ENCODE results near the gene ATAD3A. TPM values are rescaled to one million over a fixed set of nuclear protein-coding genes. Genes with fewer than 3 reads are reported as not detected.

ATAD3A gene
- total and polyA plus RNA-seq, 9 of the 15 experiments (the other 6 are each of a cell fraction or from before 2014, with no cell fraction given) = 0.10 to 173 (median 36.7) TPM

GRCh38 chr1:1511533-1512285, at the start of gene ATAD3A (continued):
- TF ChIP-seq POLR2B (IDR thresholded peaks at IDR 0.05; ENCODE audit: low read depth, partially characterized antibody) = peak; percentile 86
- TF ChIP-seq ZNF707 (CRISPR knock-in tag; conservative IDR thresholded peaks at IDR 0.05) = no peak
- no peak for TF ChIP-seq BCLAF1 (IDR thresholded peaks at IDR 0.05; ENCODE audit: borderline replicate concordance in 1 of 2, control insufficient read depth in 1 of 2, low read depth in 2 of 2, low read length in 1 of 2)
- no peak for TF ChIP-seq ZNF140 (CRISPR knock-in tag; IDR thresholded peaks at IDR 0.05)
- TF ChIP-seq SIX5 (IDR thresholded peaks at IDR 0.05; ENCODE audit: borderline replicate concordance in 1 of 2, insufficient read depth in 1 of 2, low read depth in 1 of 2, low read length in 2 of 2) = peak; percentile 17 to 35; a peak in 1 of 4 replicates
- no peak for TF ChIP-seq MECOM (CRISPR knock-in tag; IDR thresholded peaks at IDR 0.05)
- 0 out of 2 replicates have a peak, but pooled peaks have one; percentile 10 for TF ChIP-seq SLC30A9 (CRISPR knock-in tag; IDR thresholded peaks at IDR 0.05)
- peak; percentile 45; the same call in 1 of the 2 replicates for TF ChIP-seq NR2C2 (CRISPR knock-in tag; IDR thresholded peaks at IDR 0.05)
- TF ChIP-seq NR2C2 (tag; IDR thresholded peaks at IDR 0.05) = peak; percentile 74; the same call in 1 of the 2 replicates
- no peak for TF ChIP-seq ZNF347 (CRISPR knock-in tag; IDR thresholded peaks at IDR 0.05; ENCODE audit: low read depth)
- TF ChIP-seq PPARD (CRISPR knock-in tag; IDR thresholded peaks at IDR 0.05) = no peak
- TF ChIP-seq ZNF174 (CRISPR knock-in tag; IDR thresholded peaks at IDR 0.05) = no peak
- TF ChIP-seq MLLT1 (IDR thresholded peaks at IDR 0.05) = peak; percentile 34 to 91; a peak in 3 of 4 replicates
- peak in 1 of 2 experiments; percentile 96; a peak in 2 of 4 replicates for TF ChIP-seq HDAC1 (IDR thresholded peaks at IDR 0.05)
- no peak for TF ChIP-seq THRAP3 (IDR thresholded peaks at IDR 0.05; ENCODE audit: borderline replicate concordance)
- no peak for TF ChIP-seq BRF2 (IDR thresholded peaks at IDR 0.05; ENCODE audit: borderline replicate concordance, insufficient read depth, insufficient read length)
- peak; percentile 58; the same call in 1 of the 2 replicates for TF ChIP-seq POLR2AphosphoS5 (IDR thresholded peaks at IDR 0.05; ENCODE audit: control insufficient read depth, insufficient read depth, low read depth, low read length)
- peak; percentile 83 for TF ChIP-seq RBM22 (IDR thresholded peaks at IDR 0.05; ENCODE audit: low read depth, low read length, poor library complexity, severe bottlenecking)
- no peak for TF ChIP-seq NR0B1 (IDR thresholded peaks at IDR 0.05; ENCODE audit: partially characterized antibody)
- TF ChIP-seq L3MBTL2 (IDR thresholded peaks at IDR 0.05) = peak; percentile 88

All from K562 (cell line).